Stimulated activated CD8-positive, alpha-beta memory T cell treated with anti-CD3 and anti-CD28 coated beads, Interleukin-4, amount 100 ng/mL, for 48 hours (primary cell): ENCODE data around the gene LOX.
"Not testable (repeated sequence)": the region's sequence is repeated elsewhere in the genome, so short reads cannot be mapped to it uniquely, and the experiment has no call there.

ENCODE experiments used
- DNase-seq: peaks from one replicate; pipeline ENCODE4 v3.0.0-alpha.2; 2020

The LOX gene

GRCh38 chr5:122095158-122095557 is 17.1 kb upstream of the LOX start:
- no peak for DNase-seq

- DNase-seq = not testable (repeated sequence)
Observed at GRCh38 chr5:122094251-122094650, 16.2 kb upstream of the LOX start.

GRCh38 chr5:122093415-122094180 is 15.5 kb upstream of the LOX start:
- no peak for DNase-seq

- DNase-seq = no peak
Observed at GRCh38 chr5:122091936-122092600, 14.0 kb upstream of the LOX start.

GRCh38 chr5:122089096-122090013 is 11.3 kb upstream of the LOX start:
- no peak for DNase-seq

- no peak for DNase-seq
Observed at GRCh38 chr5:122085041-122085440, 7.0 kb upstream of the LOX start.

GRCh38 chr5:122083535-122083934 is 5.5 kb upstream of the LOX start:
- DNase-seq = no peak

- DNase-seq = no peak
Observed at GRCh38 chr5:122081541-122081940, 3.5 kb upstream of the LOX start.

GRCh38 chr5:122077366-122078115 is 518 bp downstream of the LOX start:
- peak; percentile 26 for DNase-seq

GRCh38 chr5:122076669-122077365 is 1.2 kb downstream of the LOX start:
- peak; percentile 81 for DNase-seq

GRCh38 chr5:122076050-122076461 is 2.0 kb downstream of the LOX start:
- DNase-seq = no peak

- no peak for DNase-seq
Observed at GRCh38 chr5:122073864-122074263, 4.2 kb downstream of the LOX start.

- no peak for DNase-seq
Observed at GRCh38 chr5:122073018-122073417, 5.0 kb downstream of the LOX start.

GRCh38 chr5:122067390-122067789 is 10.7 kb downstream of the LOX start:
- no peak for DNase-seq

- DNase-seq = no peak
Observed at GRCh38 chr5:122064992-122065391, 13.1 kb downstream of the LOX start.

GRCh38 chr5:122063836-122064235 is 14.2 kb downstream of the LOX start:
- no peak for DNase-seq

GRCh38 chr5:122062205-122062604 is 15.9 kb downstream of the LOX start:
- DNase-seq = no peak

- DNase-seq = no peak
Observed at GRCh38 chr5:122056913-122057312, 21.1 kb downstream of the LOX start.

GRCh38 chr5:122054266-122054665 is 23.8 kb downstream of the LOX start:
- no peak for DNase-seq

GRCh38 chr5:122053181-122054109 is 24.6 kb downstream of the LOX start:
- no peak for DNase-seq

GRCh38 chr5:122051569-122051968 is 26.5 kb downstream of the LOX start:
- DNase-seq = no peak
